ENCODE results near the gene CABLES1.

Gene CABLES1

DNA sequence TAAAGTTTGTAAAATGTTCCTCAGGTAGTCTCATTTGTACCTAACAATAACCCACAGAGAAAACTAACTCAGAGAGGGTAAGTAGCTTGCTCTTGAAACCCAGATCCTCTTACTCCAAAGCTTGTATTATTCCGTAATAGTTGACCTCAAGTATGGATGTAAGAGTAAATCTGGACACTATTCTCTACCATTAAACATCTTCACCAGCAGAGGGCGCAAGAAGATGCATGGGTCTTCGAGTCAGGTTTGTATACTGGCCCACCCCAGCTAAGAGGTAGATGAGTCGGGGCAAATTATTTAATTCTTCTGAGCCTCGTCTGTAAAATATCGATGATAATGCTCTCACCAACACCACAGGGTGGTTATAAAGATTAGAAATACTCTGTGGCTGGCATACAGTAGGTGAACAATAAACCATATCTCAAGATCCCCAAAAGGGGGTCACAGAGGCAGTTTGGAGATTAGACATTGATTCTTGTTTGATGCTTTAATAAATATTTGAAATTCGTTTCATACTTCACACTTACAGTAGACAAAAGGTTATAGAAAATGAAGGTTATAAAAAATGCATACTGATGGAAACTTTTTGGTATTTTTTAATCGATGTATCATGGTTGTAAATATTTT lies 3.5 kb upstream of the CABLES1 start:
- no peak for DNase-seq (ENCODE audit: low spot score)
- no peak overlapping the region for H3K27ac ChIP-seq (ENCODE audit: poor library complexity, severe bottlenecking)
- TF ChIP-seq, protein P1, sequence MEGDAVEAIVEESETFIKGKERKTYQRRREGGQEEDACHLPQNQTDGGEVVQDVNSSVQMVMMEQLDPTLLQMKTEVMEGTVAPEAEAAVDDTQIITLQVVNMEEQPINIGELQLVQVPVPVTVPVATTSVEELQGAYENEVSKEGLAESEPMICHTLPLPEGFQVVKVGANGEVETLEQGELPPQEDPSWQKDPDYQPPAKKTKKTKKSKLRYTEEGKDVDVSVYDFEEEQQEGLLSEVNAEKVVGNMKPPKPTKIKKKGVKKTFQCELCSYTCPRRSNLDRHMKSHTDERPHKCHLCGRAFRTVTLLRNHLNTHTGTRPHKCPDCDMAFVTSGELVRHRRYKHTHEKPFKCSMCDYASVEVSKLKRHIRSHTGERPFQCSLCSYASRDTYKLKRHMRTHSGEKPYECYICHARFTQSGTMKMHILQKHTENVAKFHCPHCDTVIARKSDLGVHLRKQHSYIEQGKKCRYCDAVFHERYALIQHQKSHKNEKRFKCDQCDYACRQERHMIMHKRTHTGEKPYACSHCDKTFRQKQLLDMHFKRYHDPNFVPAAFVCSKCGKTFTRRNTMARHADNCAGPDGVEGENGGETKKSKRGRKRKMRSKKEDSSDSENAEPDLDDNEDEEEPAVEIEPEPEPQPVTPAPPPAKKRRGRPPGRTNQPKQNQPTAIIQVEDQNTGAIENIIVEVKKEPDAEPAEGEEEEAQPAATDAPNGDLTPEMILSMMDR (IDR thresholded peaks at IDR 0.05; ENCODE audit: poor library complexity, severe bottlenecking), result peak; percentile 92

DNA sequence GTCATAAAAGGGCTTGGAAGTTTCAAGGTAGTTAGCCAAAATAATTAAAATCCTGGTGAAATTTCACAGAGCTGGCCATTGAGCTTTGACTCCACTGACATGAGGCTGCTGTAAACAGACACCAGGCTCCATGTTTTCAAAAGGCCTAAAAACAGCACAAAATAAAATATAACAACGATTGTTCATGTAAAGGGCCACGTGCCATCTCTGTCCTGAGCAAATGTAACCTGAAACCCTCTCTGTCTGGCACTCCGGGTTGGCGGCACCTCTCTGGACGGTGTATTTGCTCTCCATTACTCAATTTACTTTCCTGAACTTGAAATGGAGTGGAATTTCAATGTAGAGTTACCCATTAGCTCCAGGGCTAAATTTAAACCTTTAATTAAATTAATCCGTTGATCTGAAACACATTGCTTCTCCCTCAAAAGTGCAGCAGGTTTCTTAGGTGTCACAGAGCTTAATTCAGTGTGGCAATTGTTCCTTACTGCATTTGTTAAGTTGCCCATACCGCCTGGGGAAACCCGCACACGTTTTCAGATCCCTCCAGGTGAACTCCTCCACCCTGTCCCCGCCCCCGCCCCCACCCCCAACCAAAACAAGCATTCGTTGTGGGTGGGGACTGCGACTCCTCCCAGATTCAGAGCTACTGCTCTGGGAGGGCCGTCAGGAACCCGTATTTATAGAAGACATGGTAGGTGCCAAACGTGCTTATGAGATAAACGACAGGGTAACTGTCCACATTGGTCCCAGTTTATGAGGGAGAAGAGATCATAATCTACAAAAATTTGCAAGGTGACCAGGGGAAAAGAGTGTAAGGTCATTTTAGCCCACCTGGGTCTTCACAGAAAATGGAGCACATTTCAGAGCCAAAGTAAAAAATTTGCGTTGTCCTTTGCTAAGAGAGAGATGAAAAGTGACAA lies 1.2 kb upstream of the CABLES1 start:
- no peak for DNase-seq (ENCODE audit: low spot score)

More for the DNA sequence above, 3.5 kb upstream of the CABLES1 start:
- no peaks in the 10 kb centered on the region for H3K36me3 ChIP-seq (ENCODE audit: low read depth)
- ATAC-seq (ENCODE audit: low read depth), result peak; percentile 41
- peaks cover 15% of the 10 kb centered on the region for H3K4me1 ChIP-seq (ENCODE audit: insufficient read depth, poor library complexity, severe bottlenecking)
- H3K4me3 ChIP-seq (ENCODE audit: severe bottlenecking), result no peak overlapping the region
- H3K27me3 ChIP-seq (ENCODE audit: insufficient read depth, poor library complexity, severe bottlenecking), result no peaks in the 10 kb centered on the region
- no peaks in the 10 kb centered on the region for H3K9me3 ChIP-seq (ENCODE audit: severe bottlenecking)

DNA sequence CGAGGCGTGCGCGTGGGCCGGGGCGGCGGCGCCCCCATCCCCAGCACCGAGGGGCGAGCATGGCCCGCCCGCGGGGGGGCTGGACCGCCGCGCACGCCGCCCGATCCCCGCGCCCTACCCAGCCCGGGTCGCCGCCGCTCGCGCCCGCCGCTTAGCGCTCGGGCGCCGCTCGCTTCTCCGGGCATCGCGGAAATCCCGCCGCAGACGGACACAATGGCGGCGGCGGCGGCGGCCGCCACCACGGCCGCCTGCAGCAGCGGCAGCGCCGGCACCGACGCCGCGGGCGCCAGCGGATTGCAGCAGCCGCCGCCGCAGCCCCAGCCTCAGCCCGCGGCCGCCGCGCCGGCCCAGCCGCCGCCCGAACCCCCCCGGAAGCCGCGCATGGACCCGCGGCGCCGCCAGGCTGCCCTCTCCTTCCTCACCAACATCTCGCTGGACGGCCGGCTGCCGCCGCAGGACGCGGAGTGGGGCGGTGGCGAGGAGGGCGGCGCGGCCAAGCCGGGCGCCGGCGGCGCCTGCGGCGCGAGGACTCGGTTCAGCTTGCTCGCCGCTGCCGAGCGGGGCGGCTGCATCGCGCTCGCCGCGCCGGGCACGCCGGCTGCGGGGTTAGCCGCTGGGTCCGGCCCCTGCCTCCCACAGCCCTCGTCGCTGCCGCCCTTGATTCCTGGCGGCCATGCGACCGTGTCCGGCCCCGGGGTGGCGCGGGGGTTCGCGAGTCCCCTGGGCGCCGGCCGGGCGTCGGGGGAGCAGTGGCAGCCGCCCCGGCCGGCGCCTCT lies 453 bp downstream of the CABLES1 start:
- ATAC-seq (ENCODE audit: low read depth), result peak; percentile 17; the same call in 1 of the 3 replicates
- H3K27me3 ChIP-seq (ENCODE audit: insufficient read depth, poor library complexity, severe bottlenecking), result no peaks in the 10 kb centered on the region
- no peak for DNase-seq (ENCODE audit: low spot score)
- H3K4me1 ChIP-seq (ENCODE audit: insufficient read depth, poor library complexity, severe bottlenecking), result peaks cover 15% of the 10 kb centered on the region
- H3K9me3 ChIP-seq (ENCODE audit: severe bottlenecking), result no peaks in the 10 kb centered on the region
- peak overlapping the region; percentile 53 for H3K27ac ChIP-seq (ENCODE audit: poor library complexity, severe bottlenecking)
- TF ChIP-seq, protein P1 (IDR thresholded peaks at IDR 0.05; ENCODE audit: poor library complexity, severe bottlenecking), result peak; percentile 8
- no peaks in the 10 kb centered on the region for H3K36me3 ChIP-seq (ENCODE audit: low read depth)
- H3K4me3 ChIP-seq (ENCODE audit: severe bottlenecking), result peak overlapping the region; percentile 84

More for the DNA sequence above, 1.2 kb upstream of the CABLES1 start:
- ATAC-seq (ENCODE audit: low read depth), result peak; percentile 61
- H3K27me3 ChIP-seq (ENCODE audit: insufficient read depth, poor library complexity, severe bottlenecking), result no peaks in the 10 kb centered on the region
- H3K36me3 ChIP-seq (ENCODE audit: low read depth), result no peaks in the 10 kb centered on the region
- H3K9me3 ChIP-seq (ENCODE audit: severe bottlenecking), result no peaks in the 10 kb centered on the region
- TF ChIP-seq, protein P1 (IDR thresholded peaks at IDR 0.05; ENCODE audit: poor library complexity, severe bottlenecking), result no peak
- H3K27ac ChIP-seq (ENCODE audit: poor library complexity, severe bottlenecking), result peak overlapping the region; percentile 53
- peaks cover 15% of the 10 kb centered on the region for H3K4me1 ChIP-seq (ENCODE audit: insufficient read depth, poor library complexity, severe bottlenecking)
- no peak overlapping the region for H3K4me3 ChIP-seq (ENCODE audit: severe bottlenecking)

DNA sequence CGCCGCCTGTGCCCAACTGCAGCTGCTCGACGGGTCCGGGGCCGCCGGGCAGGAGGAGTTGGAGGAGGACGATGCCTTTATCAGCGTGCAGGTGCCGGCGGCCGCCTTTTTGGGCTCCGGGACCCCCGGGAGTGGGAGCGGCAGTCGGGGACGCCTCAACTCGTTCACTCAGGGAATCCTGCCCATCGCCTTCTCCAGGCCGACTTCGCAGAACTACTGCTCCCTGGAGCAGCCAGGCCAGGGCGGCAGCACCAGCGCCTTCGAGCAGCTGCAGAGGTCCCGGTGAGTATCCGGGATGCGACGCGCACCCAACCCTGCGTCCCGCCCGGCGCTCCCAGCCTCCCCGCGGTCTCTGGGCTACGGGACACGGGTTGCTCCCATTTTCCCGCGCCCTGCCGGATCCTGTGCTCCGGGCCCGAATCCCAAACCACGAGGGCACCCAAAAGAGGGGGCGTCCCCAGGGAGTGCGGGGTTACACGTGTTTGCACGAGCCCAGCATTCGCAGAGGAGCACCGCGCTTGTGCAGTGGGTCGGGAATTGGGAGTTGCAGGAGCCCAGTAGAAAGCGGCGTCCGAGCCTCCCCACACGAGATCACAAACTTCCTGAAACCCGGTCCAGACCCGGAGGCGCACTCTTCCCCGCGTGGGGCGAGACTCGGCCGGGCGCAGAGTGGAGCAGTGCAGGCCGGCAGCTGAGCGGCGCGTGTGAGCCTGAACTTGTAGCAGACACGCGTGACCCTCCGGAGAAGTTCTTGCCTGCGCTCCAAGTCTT lies 1.2 kb downstream of the CABLES1 start:
- peaks cover 15% of the 10 kb centered on the region for H3K4me1 ChIP-seq (ENCODE audit: insufficient read depth, poor library complexity, severe bottlenecking)
- no peaks in the 10 kb centered on the region for H3K27me3 ChIP-seq (ENCODE audit: insufficient read depth, poor library complexity, severe bottlenecking)
- ATAC-seq (ENCODE audit: low read depth) (peak; percentile 44; the same call in 2 of the 3 replicates), DNase-seq (ENCODE audit: low spot score) (no peak)
- H3K27ac ChIP-seq (ENCODE audit: poor library complexity, severe bottlenecking), result no peak overlapping the region
- TF ChIP-seq, protein P1 (IDR thresholded peaks at IDR 0.05; ENCODE audit: poor library complexity, severe bottlenecking), result no peak
- H3K9me3 ChIP-seq (ENCODE audit: severe bottlenecking), result no peaks in the 10 kb centered on the region
- H3K36me3 ChIP-seq (ENCODE audit: low read depth), result no peaks in the 10 kb centered on the region
- peak overlapping the region; percentile 84 for H3K4me3 ChIP-seq (ENCODE audit: severe bottlenecking)

Measured in RWPE2 (cell line).